Anterior cingulate cortex (tissue), 58 donors: ENCODE measurements around the gene TRIM50.
A peak's percentile ranks its signal among the peaks of the same experiment; 100 is the strongest.
"Not testable (repeated sequence)": the region's sequence is repeated elsewhere in the genome, so short reads cannot be mapped to it uniquely, and the experiment has no call there.

Source experiments
- DNase-seq, 58 donors: peaks; one replicate each; lab custom pipeline; 2025; lab: John Stamatoyannopoulos, UW

The TRIM50 gene

DNA sequence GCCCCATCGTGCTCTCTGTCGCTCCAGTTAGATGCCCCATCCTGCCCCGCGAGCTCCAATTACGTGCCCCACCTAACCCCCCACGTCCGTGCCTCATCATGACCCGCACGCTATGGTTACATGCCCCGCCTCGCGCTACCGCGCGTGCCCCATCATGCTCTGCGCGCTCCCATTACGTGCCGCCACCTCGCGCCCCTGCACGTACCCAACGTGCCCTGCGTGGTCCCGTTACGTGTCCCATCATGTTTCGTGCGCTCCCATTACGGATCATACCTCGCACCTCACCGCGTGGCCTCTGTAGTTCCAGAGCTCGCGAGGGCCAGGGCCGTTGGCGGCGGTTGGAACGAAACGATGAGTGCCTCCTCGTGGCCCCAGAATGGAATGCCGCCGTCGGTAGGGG is at the start of gene TRIM50, which contains the start of gene FKBP6:
TSS of gene TRIM50 (minus strand) at position 161 of the 400 bp plus-strand sequence. CDS start 3,295 bp downstream, outside the sequence.
TSS of gene FKBP6 (plus strand) at position 240 of the 400 bp plus-strand sequence. CDS start 268 bp downstream, outside the sequence.
- DNase-seq: not testable (repeated sequence)

DNA sequence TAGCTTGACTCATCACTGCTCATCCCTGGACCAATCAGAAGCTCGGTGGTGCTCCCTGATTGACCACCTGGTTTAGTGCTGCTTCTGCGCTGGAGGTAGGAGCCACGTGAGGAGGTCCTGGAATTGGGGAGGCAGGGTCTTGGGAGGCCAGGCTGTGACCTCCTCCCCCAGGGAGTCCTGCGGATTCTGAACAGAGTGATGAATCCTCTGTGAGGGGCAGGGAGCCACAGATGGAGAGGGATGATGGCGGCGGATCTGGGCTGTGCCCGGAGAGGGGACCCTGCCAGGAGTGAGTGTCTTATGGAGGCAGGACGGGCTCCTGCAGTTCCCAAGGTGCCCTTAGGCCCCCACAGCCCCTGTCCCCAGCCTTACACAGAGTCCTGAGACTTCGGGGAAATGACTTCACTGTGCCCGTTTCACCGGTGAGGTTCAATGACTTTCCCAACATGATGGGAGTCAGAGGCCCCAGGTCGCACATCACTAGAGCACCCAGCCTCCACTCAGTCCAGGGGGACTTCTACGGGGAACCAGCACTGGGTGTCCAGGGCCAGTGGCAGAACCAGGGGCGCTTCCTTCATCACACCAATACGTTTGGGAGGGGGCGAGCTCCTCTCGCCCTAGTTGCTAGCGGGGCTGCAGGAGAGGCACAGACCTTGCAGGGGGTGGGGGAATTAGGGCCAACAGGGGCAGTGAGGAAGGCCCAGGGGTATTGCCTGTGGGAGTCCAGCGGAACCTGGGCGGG is 49.0 kb upstream of the TRIM50 start:
- no peak for DNase-seq

- not testable (repeated sequence) for DNase-seq
Observed at GRCh38 chr7:73376262-73376661, 48.4 kb upstream of the TRIM50 start.

DNA sequence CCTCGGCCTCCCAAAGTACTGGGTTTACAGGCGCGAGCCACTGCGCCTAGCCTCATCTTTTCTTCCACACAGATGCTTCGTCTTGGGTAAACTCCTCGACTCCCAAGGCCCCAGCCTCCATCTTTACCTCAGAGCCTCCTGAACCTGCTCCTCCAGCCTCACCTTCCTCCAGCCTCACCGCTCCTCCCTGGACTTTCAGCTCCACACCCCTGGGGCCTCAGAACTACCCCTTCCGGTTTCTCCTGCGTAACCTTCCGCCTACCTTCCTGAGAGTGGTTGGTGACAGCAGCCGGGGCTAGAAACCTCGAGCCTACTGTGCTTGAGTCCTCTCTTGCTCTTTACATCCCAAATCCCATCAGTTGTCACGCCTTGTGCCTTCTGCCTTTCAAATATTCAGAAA is 45.9 kb upstream of the TRIM50 start:
- no peak for DNase-seq

- DNase-seq: no peak
Observed at GRCh38 chr7:73369622-73370021, 41.7 kb upstream of the TRIM50 start.

- no peak for DNase-seq
Observed at GRCh38 chr7:73369009-73369408, 41.1 kb upstream of the TRIM50 start.

DNA sequence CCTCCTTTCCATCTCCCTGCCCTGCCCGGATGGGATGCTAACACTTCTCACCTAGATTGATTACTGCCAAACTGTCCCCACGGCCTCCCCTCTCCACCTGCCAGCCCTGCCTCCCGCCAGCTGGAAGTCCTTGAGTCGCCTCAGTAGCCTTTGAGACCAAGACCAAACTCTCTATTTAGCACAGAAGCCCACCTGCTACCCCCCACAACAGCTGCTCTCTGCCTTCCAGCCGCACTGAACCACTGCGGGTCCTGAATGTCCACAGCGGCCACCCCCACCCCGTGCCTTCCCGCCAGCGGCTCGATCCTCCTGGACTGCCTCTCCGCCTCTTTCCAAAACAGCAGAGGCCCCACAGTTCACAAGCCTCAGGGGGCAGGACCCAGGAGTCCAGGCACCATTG is 39.1 kb upstream of the TRIM50 start:
- no peak for DNase-seq

DNA sequence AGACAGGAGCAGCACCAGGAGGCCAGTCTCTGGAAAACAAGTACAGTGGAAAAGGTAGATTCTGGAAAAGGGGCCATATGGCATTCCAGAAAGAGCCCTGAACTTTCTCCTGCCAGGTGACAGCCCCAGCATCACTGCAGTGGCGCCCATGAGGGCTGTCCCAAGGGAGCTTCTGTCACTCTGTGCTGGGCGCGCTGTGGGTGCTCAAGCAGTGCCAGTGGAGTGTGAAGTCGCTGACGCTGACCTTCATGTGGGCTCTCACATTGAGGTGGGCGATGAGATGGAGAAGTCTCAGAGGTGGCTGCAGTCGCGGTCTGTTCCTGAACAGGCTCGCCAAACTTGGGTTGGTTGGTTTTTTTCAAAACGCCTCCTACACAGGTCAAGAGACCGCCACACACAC is 38.2 kb upstream of the TRIM50 start:
- no peak for DNase-seq

DNA sequence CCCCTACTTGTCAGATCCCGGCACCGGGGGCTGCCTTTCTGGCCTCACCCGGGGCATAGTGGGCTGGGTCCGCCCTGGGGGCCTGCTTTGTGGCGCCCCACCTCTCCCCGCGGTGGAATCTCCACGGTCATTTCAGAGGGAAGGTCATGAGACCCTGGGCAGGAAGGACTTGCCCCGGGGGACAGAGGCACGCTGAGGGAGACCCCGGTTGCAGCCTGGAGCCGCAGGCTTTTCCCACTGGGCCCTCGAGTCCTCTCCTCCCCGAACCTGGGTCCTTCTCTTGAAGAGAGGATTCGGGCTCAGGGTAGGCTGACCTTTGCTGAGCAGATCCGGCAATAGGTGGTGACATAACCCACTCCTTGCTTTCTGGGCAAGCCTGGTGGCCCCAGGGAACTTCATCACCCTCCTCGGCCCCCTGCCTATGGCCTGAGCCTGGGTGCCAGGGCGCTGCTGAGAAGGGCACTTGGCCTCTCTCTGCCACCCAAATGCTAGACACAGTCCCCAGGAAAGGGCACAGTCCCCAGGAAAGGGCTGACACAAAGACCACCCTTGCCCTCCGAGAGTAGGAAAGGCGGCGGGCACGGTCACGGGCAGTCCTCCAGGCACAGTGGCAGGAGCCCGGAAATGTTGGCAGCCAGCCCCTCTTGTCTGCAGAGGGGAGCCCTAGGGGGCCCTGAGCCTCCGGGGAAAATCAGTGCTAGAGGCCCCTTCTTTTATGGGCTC is 36.3 kb upstream of the TRIM50 start:
- DNase-seq: peak in 14 of 58 donors; percentile 5 to 36 (median 10)

GRCh38 chr7:73363225-73364005 is 35.5 kb upstream of the TRIM50 start:
- no peak for DNase-seq

GRCh38 chr7:73360590-73360989 is 32.7 kb upstream of the TRIM50 start:
- not testable (repeated sequence) for DNase-seq

DNA sequence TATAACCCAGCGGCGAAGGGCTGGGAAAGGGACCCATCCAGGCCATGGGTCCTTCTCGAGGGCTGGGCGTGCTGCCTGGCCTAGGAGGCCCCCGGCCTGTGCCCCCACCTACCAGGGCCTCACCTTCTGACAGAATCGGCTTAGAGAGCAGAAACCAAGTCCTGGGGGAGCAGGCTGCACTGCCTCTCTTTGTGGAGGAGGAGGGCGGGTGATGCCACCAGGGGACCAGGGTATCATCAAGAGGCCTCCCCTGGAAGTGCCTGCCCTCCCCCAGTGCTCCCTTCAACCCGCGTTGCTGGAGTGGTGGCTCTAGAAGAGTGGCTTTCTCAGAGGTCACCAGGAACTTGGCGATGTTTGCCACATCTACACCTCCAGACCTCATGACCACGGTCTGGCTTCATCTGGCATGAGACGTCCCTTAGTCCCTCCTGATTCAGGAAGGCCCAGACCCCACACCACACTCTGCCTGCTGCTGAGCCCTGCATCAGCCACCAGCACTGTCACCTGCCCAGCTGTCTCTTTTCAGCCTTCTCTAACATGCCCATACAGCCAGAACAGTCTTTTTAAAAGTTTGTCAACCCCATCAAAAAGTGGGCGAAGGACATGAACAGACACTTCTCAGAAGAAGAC is 32.0 kb upstream of the TRIM50 start:
- no peak for DNase-seq

DNA sequence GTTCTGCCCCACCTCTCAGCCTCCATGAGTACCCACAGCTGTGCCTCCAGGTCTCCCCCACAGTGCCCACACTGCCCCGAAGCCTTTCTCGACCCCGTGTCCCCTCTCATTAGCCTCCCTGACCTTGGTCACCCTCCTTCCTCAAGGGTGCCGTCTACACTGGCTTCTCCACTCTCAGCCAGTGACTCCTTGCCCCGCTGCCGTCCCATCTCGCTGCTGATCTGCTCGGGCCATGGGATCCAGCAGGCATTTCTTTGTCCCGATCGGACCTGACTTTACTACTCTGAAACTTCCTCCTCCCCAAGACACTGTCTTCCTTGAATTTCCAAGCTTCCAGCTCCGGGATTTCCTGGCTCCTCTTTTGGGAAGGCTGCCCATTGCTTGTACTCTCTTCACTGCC is 31.4 kb upstream of the TRIM50 start:
- no peak for DNase-seq

GRCh38 chr7:73358590-73359275 is 30.9 kb upstream of the TRIM50 start:
- DNase-seq: no peak

DNA sequence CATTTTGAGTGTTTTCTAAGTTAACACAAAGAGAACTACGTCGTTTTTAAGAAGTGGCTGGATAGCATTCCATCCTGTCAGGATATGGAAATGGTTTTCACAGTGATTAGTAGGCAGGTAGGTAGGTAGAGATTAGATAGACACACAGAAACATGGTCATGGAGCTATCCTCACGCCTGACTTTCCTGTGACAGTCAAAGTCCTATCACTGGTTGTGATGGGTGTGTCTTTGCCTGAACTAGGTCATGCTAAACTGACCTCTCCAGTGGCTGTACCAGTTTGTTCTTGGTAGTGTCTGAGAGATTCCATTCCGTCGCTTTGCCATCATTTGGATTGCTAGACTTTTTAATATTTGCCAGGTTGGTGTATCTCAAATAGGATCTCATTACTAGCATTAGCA is 28.3 kb upstream of the TRIM50 start:
- DNase-seq: no peak

DNA sequence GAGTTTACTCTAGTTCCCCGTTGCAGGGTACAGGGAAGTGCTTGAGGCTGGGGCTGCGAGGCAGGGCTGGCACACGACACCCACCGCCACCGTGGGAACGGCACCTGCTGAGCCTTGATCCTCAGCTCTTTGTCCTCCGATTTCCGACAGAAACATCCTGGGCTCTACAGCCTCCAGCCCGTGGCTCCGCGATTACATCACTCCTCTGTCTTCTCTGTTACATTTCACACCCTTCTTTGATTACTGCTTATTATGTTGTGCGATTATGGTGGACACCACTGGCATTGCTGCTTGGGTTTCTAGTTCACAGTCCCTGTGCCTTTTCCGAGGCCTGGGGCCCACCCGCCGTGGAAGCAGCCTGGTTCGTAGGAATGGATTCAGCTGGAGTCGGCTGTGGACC is 26.9 kb upstream of the TRIM50 start:
- DNase-seq: no peak

DNA sequence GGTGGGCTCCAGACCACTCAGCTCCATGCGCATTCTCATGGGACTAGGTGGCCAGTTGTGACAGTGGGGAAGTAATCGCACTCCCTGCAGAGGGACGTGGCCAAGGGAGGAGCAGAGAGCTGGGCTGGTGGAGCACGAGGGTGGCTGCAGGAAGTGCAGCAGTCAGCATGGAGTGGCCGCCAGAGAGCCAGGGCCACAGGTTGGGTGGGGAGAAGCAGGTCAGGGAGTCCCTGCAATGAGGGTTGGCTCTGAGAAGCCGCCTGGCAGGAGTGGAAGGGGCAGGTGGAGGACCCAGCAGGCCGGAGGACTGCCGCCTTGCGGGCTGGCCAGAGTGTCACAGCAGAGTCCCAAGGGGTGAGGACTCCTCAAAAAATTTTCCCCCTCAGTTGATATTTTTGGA is 26.3 kb upstream of the TRIM50 start:
- DNase-seq: no peak

- no peak for DNase-seq
Observed at GRCh38 chr7:73353243-73353642, 25.4 kb upstream of the TRIM50 start.

GRCh38 chr7:73352784-73353183 is 24.9 kb upstream of the TRIM50 start:
- no peak for DNase-seq
